DND-41 (cell line): ENCODE data around the gene PCSK2.

Experiments used
- CTCF ChIP-seq: IDR thresholded peaks from 2 replicates; pipeline ENCODE4 v1.5.1; 2012; ENCODE audit warnings: borderline replicate concordance, low read length, moderate library complexity, mild to moderate bottlenecking; ENCODE audit not compliant: poor library complexity, severe bottlenecking; ENCODE audit errors: extremely low read depth
- EZH2 ChIP-seq: IDR thresholded peaks from 3 replicates; pipeline ENCODE4 v1.6.1; 2012; ENCODE audit warnings: borderline replicate concordance, low read depth, mild to moderate bottlenecking, moderate library complexity, low read length, inconsistent platforms; ENCODE audit not compliant: severe bottlenecking

GRCh38 chr20:17287998-17288397 is 61.2 kb downstream of the PCSK2 start:
- TF ChIP-seq CTCF = no peak
- no peak for TF ChIP-seq EZH2
